DND-41 (cell line): ENCODE data around the gene ZNF143.

Experiments used
- CTCF ChIP-seq: IDR thresholded peaks from 2 replicates; pipeline ENCODE4 v1.5.1; 2012; ENCODE audit warnings: borderline replicate concordance, low read length, moderate library complexity, mild to moderate bottlenecking; ENCODE audit not compliant: poor library complexity, severe bottlenecking; ENCODE audit errors: extremely low read depth
- EZH2 ChIP-seq: IDR thresholded peaks from 3 replicates; pipeline ENCODE4 v1.6.1; 2012; ENCODE audit warnings: borderline replicate concordance, low read depth, mild to moderate bottlenecking, moderate library complexity, low read length, inconsistent platforms; ENCODE audit not compliant: severe bottlenecking

- TF ChIP-seq EZH2 (no peak), CTCF (no peak)
Measured at GRCh38 chr11:9533058-9533457, 72.2 kb downstream of the ZNF143 start.
